ENCODE measurements around the gene IFT20.

DNA sequence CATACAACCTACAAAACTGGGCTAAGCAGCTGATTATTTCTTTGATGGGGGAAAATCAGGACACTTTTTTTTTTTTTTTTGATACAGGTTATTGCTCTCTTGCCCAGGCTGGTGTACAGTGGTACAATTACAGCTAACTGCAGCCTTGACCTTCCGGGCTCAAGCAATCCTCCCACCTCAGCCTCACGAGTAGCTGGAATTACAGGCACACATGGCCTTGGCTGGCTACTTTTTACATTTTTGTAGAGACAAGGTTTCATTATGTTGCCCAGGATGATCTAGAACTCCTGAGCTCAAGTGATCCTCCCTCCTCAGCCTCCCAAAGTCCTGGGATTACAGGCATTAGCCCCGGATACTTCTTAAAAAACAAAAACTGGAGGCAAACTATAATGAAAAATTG lies 36.8 kb downstream of the IFT20 start:
- TF ChIP-seq, protein P1, sequence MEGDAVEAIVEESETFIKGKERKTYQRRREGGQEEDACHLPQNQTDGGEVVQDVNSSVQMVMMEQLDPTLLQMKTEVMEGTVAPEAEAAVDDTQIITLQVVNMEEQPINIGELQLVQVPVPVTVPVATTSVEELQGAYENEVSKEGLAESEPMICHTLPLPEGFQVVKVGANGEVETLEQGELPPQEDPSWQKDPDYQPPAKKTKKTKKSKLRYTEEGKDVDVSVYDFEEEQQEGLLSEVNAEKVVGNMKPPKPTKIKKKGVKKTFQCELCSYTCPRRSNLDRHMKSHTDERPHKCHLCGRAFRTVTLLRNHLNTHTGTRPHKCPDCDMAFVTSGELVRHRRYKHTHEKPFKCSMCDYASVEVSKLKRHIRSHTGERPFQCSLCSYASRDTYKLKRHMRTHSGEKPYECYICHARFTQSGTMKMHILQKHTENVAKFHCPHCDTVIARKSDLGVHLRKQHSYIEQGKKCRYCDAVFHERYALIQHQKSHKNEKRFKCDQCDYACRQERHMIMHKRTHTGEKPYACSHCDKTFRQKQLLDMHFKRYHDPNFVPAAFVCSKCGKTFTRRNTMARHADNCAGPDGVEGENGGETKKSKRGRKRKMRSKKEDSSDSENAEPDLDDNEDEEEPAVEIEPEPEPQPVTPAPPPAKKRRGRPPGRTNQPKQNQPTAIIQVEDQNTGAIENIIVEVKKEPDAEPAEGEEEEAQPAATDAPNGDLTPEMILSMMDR (conservative IDR thresholded peaks at IDR 0.05 in 1 of 2, IDR thresholded peaks at IDR 0.05 in 1 of 2; ENCODE audit: low read depth in 1 of 2, low read length in 2 of 2): no peak
- TF ChIP-seq EZH2 (IDR thresholded peaks at IDR 0.05; ENCODE audit: low read length, missing control alignments): no peak

All from fibroblast of lung (primary cell).